Loucy (cell line): ENCODE measurements around the gene KCNT1.

Source experiments
- EZH2phosphoT487 ChIP-seq: fragments of 200-600 bp; IDR thresholded peaks from 2 replicates; pipeline ENCODE4 v1.6.1; 2018; ENCODE audit warnings: antibody characterized with exemption, mild to moderate bottlenecking, moderate library complexity, borderline replicate concordance
- TF ChIP-seq, protein P1 (sequence below): fragments of 200-600 bp; sonication (generic); conservative IDR thresholded peaks from 2 replicates; pipeline ENCODE4 v1.5.1; 2014; ENCODE audit warnings: mild to moderate bottlenecking, antibody characterized with exemption, low read length

DNA sequence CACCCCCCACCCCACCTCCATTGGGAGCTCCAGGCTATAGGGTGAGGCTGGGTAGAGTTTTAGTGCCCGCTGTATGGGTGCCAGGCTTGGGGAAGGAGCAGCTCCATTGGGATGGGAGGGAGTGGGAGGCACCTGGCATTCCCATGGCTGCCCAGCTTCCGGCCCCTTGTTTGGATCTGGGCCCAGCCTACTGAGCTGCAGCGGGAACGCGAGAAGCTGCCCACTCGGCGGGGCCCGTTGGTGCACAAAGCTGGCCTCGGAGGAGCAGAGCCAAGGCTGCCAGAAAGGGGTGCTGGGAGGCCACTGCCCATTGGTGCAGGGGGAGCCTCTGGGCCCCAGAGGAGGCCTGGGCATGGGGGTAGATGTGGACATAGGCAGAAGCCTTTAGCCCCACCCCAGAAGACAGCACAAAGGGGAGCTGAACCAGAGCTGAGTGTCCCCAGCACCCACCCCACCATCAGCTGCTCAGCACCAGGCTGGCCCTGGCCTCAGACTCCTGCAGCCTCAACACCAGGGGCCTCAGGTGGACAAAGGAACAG, 34.5 kb upstream of the KCNT1 start:
- TF ChIP-seq, protein P1, sequence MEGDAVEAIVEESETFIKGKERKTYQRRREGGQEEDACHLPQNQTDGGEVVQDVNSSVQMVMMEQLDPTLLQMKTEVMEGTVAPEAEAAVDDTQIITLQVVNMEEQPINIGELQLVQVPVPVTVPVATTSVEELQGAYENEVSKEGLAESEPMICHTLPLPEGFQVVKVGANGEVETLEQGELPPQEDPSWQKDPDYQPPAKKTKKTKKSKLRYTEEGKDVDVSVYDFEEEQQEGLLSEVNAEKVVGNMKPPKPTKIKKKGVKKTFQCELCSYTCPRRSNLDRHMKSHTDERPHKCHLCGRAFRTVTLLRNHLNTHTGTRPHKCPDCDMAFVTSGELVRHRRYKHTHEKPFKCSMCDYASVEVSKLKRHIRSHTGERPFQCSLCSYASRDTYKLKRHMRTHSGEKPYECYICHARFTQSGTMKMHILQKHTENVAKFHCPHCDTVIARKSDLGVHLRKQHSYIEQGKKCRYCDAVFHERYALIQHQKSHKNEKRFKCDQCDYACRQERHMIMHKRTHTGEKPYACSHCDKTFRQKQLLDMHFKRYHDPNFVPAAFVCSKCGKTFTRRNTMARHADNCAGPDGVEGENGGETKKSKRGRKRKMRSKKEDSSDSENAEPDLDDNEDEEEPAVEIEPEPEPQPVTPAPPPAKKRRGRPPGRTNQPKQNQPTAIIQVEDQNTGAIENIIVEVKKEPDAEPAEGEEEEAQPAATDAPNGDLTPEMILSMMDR: no peak
- TF ChIP-seq EZH2phosphoT487: no peak
